AG04449 (cell line): Measurements from ENCODE around the gene STXBP3.

Experiments
- CTCF ChIA-PET: fragments of 350-600 bp; formaldehyde crosslinking; extraction: SDS; loops from one replicate; lab custom pipeline; 2021; ENCODE audit warnings: antibody characterized with exemption; lab: Yijun Ruan, JAX
- POLR2A ChIA-PET: fragments of 400-600, 350-600 bp; formaldehyde crosslinking; extraction: SDS; loops from one replicate; lab custom pipeline; 2020; ENCODE audit warnings: antibody characterized with exemption, inconsistent platforms; lab: Yijun Ruan, JAX
- DNase-seq: peaks from one replicate; pipeline ENCODE4 v3.0.0-alpha.2; 2010; ENCODE audit warnings: low read depth, low spot score
- H3K4me3 ChIP-seq: 2 replicates; pipeline ENCODE4 v1.5.1; 2011; ENCODE audit warnings: low read depth, mild to moderate bottlenecking, control low read depth, low read length
- TF ChIP-seq, protein P1 (sequence below): IDR thresholded peaks from one replicate; pipeline ENCODE4 v1.5.1; 2011; ENCODE audit warnings: mild to moderate bottlenecking, moderate library complexity, low read length, control low read depth, inconsistent platforms; ENCODE audit not compliant: insufficient read depth; ENCODE audit errors: missing control alignments

The STXBP3 gene

GRCh38 chr1:108854221-108855019 is 107.9 kb downstream of the STXBP3 start:
- POLR2A ChIA-PET: interaction anchor here (0.8 kb wide), 1 partner anchor 35 kb away, joined by 3 read pairs; no protein-coding TSS in a partner anchor
- no peak for DNase-seq
- TF ChIP-seq, protein P1, sequence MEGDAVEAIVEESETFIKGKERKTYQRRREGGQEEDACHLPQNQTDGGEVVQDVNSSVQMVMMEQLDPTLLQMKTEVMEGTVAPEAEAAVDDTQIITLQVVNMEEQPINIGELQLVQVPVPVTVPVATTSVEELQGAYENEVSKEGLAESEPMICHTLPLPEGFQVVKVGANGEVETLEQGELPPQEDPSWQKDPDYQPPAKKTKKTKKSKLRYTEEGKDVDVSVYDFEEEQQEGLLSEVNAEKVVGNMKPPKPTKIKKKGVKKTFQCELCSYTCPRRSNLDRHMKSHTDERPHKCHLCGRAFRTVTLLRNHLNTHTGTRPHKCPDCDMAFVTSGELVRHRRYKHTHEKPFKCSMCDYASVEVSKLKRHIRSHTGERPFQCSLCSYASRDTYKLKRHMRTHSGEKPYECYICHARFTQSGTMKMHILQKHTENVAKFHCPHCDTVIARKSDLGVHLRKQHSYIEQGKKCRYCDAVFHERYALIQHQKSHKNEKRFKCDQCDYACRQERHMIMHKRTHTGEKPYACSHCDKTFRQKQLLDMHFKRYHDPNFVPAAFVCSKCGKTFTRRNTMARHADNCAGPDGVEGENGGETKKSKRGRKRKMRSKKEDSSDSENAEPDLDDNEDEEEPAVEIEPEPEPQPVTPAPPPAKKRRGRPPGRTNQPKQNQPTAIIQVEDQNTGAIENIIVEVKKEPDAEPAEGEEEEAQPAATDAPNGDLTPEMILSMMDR: no peak
- CTCF ChIA-PET: interaction anchor here (1.1 to 16.2 kb wide), 2 partner anchors 10 to 26 kb away, joined by 4 to 121 read pairs; no protein-coding TSS in a partner anchor
- no peak overlapping the region for H3K4me3 ChIP-seq

DNA sequence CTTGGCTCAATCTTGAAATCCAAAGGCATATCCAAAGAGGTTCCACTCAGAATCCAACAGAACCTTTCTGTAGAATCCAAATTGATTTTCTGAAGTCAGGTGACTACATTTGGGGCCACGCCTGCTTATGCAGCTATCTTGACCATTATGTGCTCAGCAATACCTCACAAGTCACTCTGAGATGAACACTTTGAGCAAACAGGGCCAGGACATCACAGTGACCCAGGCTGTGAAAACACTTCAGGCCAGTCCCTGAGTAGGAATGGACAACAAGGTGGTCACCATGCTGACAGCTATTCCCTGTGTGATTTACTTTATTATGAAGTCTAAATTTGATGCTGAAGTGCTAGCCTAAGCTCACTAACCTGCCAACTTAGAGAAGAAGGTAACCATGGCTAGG is 110.5 kb downstream of the STXBP3 start, which contains the start of gene AKNAD1:
Gene AKNAD1, minus strand, starts transcription at position 101 of the 400 bp plus-strand sequence. CDS start 4,430 bp downstream, outside the sequence.
- CTCF ChIA-PET: interaction anchor here (1.1 to 1.9 kb wide), 2 partner anchors 17 to 28 kb away, joined by 3 to 11 read pairs; no protein-coding TSS in a partner anchor

DNA sequence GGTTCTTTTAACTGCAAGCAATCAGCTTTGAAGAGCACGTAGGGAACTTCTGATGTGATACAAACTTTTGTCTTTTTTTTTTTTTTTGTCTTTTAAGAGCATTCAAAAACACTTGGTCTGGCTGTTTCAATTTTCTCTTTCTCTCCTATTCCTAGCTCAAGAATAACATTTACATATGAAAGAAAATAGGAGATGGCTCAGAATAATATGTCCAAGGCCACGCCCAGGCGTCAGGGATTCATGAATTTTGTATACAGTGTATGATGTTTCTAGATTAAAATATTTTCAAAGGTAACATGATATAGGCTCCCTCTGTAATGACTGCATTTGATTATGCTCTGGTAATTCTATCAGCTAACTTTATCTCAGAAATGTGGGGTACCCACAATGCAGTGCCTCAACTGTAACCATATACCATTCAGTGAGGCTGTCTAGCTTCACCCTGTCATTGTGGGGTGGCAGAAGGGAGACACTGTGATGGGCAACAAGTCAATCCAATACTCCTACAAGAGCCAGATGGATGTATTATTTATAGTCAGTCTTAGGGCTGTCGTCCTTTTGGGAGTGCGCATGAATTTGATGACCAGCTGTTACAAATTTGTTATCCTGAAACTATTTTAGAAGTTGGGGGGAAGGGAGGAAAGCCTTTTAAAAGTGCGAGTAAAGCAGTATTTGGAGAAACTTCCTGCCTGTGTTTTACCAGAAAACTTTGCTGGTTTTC is 111.9 kb downstream of the STXBP3 start:
- TF ChIP-seq, protein P1: no peak
- ChIA-PET POLR2A (no interaction called here), CTCF (interaction anchor here (0.8 to 1.2 kb wide), 3 partner anchors 12 to 38 kb away, joined by 3 to 9 read pairs (median 3); no protein-coding TSS in a partner anchor)
- H3K4me3 ChIP-seq: no peak overlapping the region
- no peak for DNase-seq

More for the DNA sequence above, 110.5 kb downstream of the STXBP3 start, which contains the start of gene AKNAD1:
- no peak for DNase-seq
- TF ChIP-seq, protein P1: no peak
- no peak within 1 kb of the TSS for H3K4me3 ChIP-seq
- POLR2A ChIA-PET: no interaction called here
